SK-N-SH (cell line): ENCODE results near the gene PTEN. TPM values are rescaled to one million over a fixed set of nuclear protein-coding genes. Genes with fewer than 3 reads are reported as not detected.

Experiments
- CTCF ChIA-PET: fragments of 300-600, 350-600 bp; formaldehyde crosslinking; extraction: SDS; loops from one replicate; lab custom pipeline; 2021; lab: Yijun Ruan, JAX
- POLR2A ChIA-PET: fragments of 350-600 bp; sonication (Branson Sonifier 250); formaldehyde crosslinking; extraction: SDS; loops from one replicate; lab custom pipeline; 2020; ENCODE audit warnings: antibody characterized with exemption, inconsistent platforms; lab: Yijun Ruan, JAX
- DNase-seq: peaks from one replicate; pipeline ENCODE4 v3.0.0; 2012
- H2AFZ ChIP-seq: fragments of 200-600 bp; sonication (generic); 2 replicates; pipeline ENCODE4 v1.8.1; 2016; ENCODE audit warnings: antibody characterized with exemption, mild to moderate bottlenecking, low read depth
- H3F3A ChIP-seq: fragments of 200-600 bp; sonication (generic); replicated peaks from 2 replicates; pipeline ENCODE3; 2016; ENCODE audit warnings: antibody characterized with exemption, mild to moderate bottlenecking; ENCODE audit not compliant: insufficient read depth
- H3K27ac ChIP-seq, 2 experiments: fragments of 200-500 bp in 1 of 2; fragments of 200-600 bp in 1 of 2; sonication (Bioruptor generic) in 1 of 2; sonication (generic), shearing (Covaris generic) in 1 of 2; 2 replicates each; pipeline versions ENCODE4 v1.5.1 to v1.6.1; 2014 to 2016; ENCODE audit warnings: low read depth in 2 of 2, inconsistent platforms in 1 of 2, low read length in 1 of 2, mild to moderate bottlenecking in 1 of 2, mixed read lengths in 1 of 2
- H3K27me3 ChIP-seq: fragments of 200-600 bp; sonication (generic), shearing (Covaris generic); 2 replicates; pipeline ENCODE4 v1.6.1; 2016; ENCODE audit warnings: mixed run types; ENCODE audit not compliant: insufficient read depth
- H3K36me3 ChIP-seq, 2 experiments: fragments of 200-500 bp in 1 of 2; fragments of 200-600 bp in 1 of 2; sonication (Bioruptor generic) in 1 of 2; sonication (generic) in 1 of 2; replicated peaks in 1 of 2; 2 replicates each; pipeline versions ENCODE3 to v1.5.1; 2014 to 2016; ENCODE audit warnings: low read length in 1 of 2, mild to moderate bottlenecking in 1 of 2; ENCODE audit not compliant: insufficient read depth in 2 of 2, control insufficient read depth in 1 of 2
- H3K4me1 ChIP-seq, 2 experiments: fragments of 200-500 bp in 1 of 2; fragments of 200-600 bp in 1 of 2; sonication (Bioruptor generic) in 1 of 2; sonication (generic), shearing (Covaris generic) in 1 of 2; 2 replicates each; pipeline versions ENCODE4 v1.5.1 to v1.6.1; 2014 to 2016; ENCODE audit warnings: low read depth in 1 of 2, low read length in 1 of 2, mixed run types in 1 of 2; ENCODE audit not compliant: insufficient read depth in 2 of 2, control insufficient read depth in 1 of 2
- H3K4me2 ChIP-seq: fragments of 200-600 bp; sonication (generic), shearing (Covaris generic); 2 replicates; pipeline ENCODE4 v1.6.1; 2017; ENCODE audit warnings: mixed run types
- H3K4me3 ChIP-seq, 2 experiments: fragments of 200-500 bp in 1 of 2; fragments of 200-600 bp in 1 of 2; sonication (Bioruptor generic) in 1 of 2; sonication (generic), shearing (Covaris generic) in 1 of 2; 2 replicates each; pipeline versions ENCODE4 v1.5.1 to v1.8.1; 2014 to 2016; ENCODE audit warnings: low read depth in 2 of 2, inconsistent platforms in 1 of 2, low read length in 1 of 2, mild to moderate bottlenecking in 1 of 2, mixed read lengths in 1 of 2, moderate library complexity in 1 of 2
- H3K79me2 ChIP-seq: fragments of 200-600 bp; sonication (generic); 2 replicates; pipeline ENCODE4 v1.8.1; 2017; ENCODE audit warnings: mild to moderate bottlenecking; ENCODE audit not compliant: insufficient read depth
- H3K9ac ChIP-seq: fragments of 200-600 bp; sonication (generic); 2 replicates; pipeline ENCODE4 v1.6.1; 2017; ENCODE audit warnings: mixed run types
- H3K9me2 ChIP-seq: fragments of 200-600 bp; sonication (generic); 2 replicates; pipeline ENCODE4 v1.6.1; 2017; ENCODE audit warnings: mixed run types
- H3K9me3 ChIP-seq: fragments of 200-600 bp; sonication (generic); 2 replicates; pipeline ENCODE4 v1.6.1; 2017; ENCODE audit warnings: mixed run types, mild to moderate bottlenecking, moderate library complexity
- H4K20me1 ChIP-seq: fragments of 200-600 bp; sonication (generic); 2 replicates; pipeline ENCODE4 v1.6.1; 2017; ENCODE audit warnings: mild to moderate bottlenecking, mixed run types; ENCODE audit not compliant: insufficient read depth
- CHD2 ChIP-seq: fragments of 150-350 bp; IDR thresholded peaks from 2 replicates; pipeline ENCODE4 v1.6.1; 2018; ENCODE audit warnings: low read length; ENCODE audit not compliant: partially characterized antibody
- EZH2phosphoT487 ChIP-seq: fragments of 200-600 bp; sonication (generic); IDR thresholded peaks from 2 replicates; pipeline ENCODE4 v1.6.1; 2017; ENCODE audit warnings: low read depth, mixed run types, mild to moderate bottlenecking, antibody characterized with exemption, moderate library complexity, borderline replicate concordance
- FOSL2 ChIP-seq: IDR thresholded peaks from 2 replicates; pipeline ENCODE4 v1.4.0; 2012; ENCODE audit warnings: low read depth, mild to moderate bottlenecking, moderate library complexity, borderline replicate concordance
- FOXJ3 ChIP-seq: sonication (generic); formaldehyde crosslinking; IDR thresholded peaks from 2 replicates; pipeline ENCODE4 v1.5.1; 2020; ENCODE audit warnings: mild to moderate bottlenecking, missing genetic modification reagents
- POLR2AphosphoS5 ChIP-seq: IDR thresholded peaks from 2 replicates; pipeline ENCODE4 v1.6.1; 2012; ENCODE audit warnings: low read depth, low read length
- RAD21 ChIP-seq: IDR thresholded peaks from 2 replicates; pipeline ENCODE4 v1.6.1; 2012; ENCODE audit warnings: mild to moderate bottlenecking, low read length
- REST ChIP-seq: IDR thresholded peaks from 2 replicates; pipeline ENCODE4 v1.6.1; 2012; ENCODE audit warnings: mild to moderate bottlenecking, low read depth, low read length, moderate library complexity
- SIN3A ChIP-seq: IDR thresholded peaks from 2 replicates; pipeline ENCODE4 v1.6.1; 2012; ENCODE audit warnings: low read depth, mild to moderate bottlenecking, low read length, moderate library complexity, borderline replicate concordance
- TEAD4 ChIP-seq: IDR thresholded peaks from 2 replicates; pipeline ENCODE4 v1.4.0; 2012; ENCODE audit warnings: mild to moderate bottlenecking, borderline replicate concordance; ENCODE audit not compliant: insufficient read depth
- WGBS: methylation state at CpG from one replicate; pipeline ENCODE4 v1.1.6; 2017; ENCODE audit warnings: low lambda C conversion rate; 5-methylcytosine and 5-hydroxymethylcytosine counted together
- polyA plus RNA-seq, 3 experiments: library from polyadenylated mRNA; depleted of rRNA; stranded (reverse); fragments of >200 nt; gene quantifications; 2 replicates each; pipeline ENCODE4 v1.2.3, GENCODE V29; 2012
- TF ChIP-seq, protein P1 (sequence below): IDR thresholded peaks from 2 replicates; pipeline ENCODE4 v1.4.0; 2012; ENCODE audit warnings: low read depth, borderline replicate concordance
- TF ChIP-seq, protein P2 (sequence below): IDR thresholded peaks from 2 replicates; pipeline ENCODE4; 2012

Gene PTEN
- polyA plus RNA-seq, 1 of the 3 experiments (the other 2 are of a cell fraction): 12.8 TPM

- 92% methylated on average over 2 of the region's 2 CpGs for WGBS
- POLR2A ChIA-PET: no interaction called here
- H3K9me3 ChIP-seq: peaks cover 17% of the 10 kb centered on the region; the same call in 1 of the 2 replicates
- no peak overlapping the region for H3K4me2 ChIP-seq
- H3K27ac ChIP-seq: no peak overlapping the region
- peaks cover 100% of the 10 kb centered on the region for H3K79me2 ChIP-seq
- H3K36me3 ChIP-seq: peaks cover 16 to 50% of the 10 kb centered on the region in 2 experiments
- H3F3A ChIP-seq: peaks cover 13% of the 10 kb centered on the region
- no peaks in the 10 kb centered on the region for H3K27me3 ChIP-seq
- no peaks in the 10 kb centered on the region for H3K9me2 ChIP-seq
- no peak overlapping the region for H2AFZ ChIP-seq
- TF ChIP-seq RAD21: no peak
- TF ChIP-seq EZH2phosphoT487: no peak
- TF ChIP-seq, protein P1, sequence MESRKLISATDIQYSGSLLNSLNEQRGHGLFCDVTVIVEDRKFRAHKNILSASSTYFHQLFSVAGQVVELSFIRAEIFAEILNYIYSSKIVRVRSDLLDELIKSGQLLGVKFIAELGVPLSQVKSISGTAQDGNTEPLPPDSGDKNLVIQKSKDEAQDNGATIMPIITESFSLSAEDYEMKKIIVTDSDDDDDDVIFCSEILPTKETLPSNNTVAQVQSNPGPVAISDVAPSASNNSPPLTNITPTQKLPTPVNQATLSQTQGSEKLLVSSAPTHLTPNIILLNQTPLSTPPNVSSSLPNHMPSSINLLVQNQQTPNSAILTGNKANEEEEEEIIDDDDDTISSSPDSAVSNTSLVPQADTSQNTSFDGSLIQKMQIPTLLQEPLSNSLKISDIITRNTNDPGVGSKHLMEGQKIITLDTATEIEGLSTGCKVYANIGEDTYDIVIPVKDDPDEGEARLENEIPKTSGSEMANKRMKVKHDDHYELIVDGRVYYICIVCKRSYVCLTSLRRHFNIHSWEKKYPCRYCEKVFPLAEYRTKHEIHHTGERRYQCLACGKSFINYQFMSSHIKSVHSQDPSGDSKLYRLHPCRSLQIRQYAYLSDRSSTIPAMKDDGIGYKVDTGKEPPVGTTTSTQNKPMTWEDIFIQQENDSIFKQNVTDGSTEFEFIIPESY: no peak
- TF ChIP-seq, all 33 proteins: peak for 0
- H3K9ac ChIP-seq: no peak overlapping the region
- CTCF ChIA-PET: no interaction called here
- peaks cover 57% of the 10 kb centered on the region for H4K20me1 ChIP-seq
- H3K4me1 ChIP-seq: peaks cover 3 to 5% of the 10 kb centered on the region in 2 experiments; a peak in 3 of 4 replicates
- DNase-seq: no peak
- no peak overlapping the region; a peak in 1 of 4 replicates for H3K4me3 ChIP-seq
These were observed 49.9 kb downstream of the PTEN start for GRCh38 chr10:87913156-87913921.

GRCh38 chr10:87915406-87915805 lies 52.0 kb downstream of the PTEN start:
- Histone ChIP-seq H3K9ac (no peak overlapping the region), H3K9me2 (no peaks in the 10 kb centered on the region), H3K9me3 (peaks cover 17% of the 10 kb centered on the region; the same call in 1 of the 2 replicates), H3K4me3 (no peak overlapping the region), H3K27me3 (no peaks in the 10 kb centered on the region), H3K27ac (no peak overlapping the region), H3K4me1 (peaks cover 6 to 11% of the 10 kb centered on the region in 2 experiments; a peak in 3 of 4 replicates), H3K36me3 (peaks cover 16 to 53% of the 10 kb centered on the region in 2 experiments), H2AFZ (no peak overlapping the region), H3K4me2 (no peak overlapping the region), H3F3A (peaks cover 16% of the 10 kb centered on the region), H4K20me1 (peaks cover 57% of the 10 kb centered on the region), H3K79me2 (peaks cover 100% of the 10 kb centered on the region)
- TF ChIP-seq SIN3A (no peak), FOXJ3 (CRISPR knock-in tag) (no peak), POLR2AphosphoS5 (no peak), CHD2 (no peak), TEAD4 (no peak), REST (no peak), FOSL2 (no peak)
- TF ChIP-seq, protein P2, sequence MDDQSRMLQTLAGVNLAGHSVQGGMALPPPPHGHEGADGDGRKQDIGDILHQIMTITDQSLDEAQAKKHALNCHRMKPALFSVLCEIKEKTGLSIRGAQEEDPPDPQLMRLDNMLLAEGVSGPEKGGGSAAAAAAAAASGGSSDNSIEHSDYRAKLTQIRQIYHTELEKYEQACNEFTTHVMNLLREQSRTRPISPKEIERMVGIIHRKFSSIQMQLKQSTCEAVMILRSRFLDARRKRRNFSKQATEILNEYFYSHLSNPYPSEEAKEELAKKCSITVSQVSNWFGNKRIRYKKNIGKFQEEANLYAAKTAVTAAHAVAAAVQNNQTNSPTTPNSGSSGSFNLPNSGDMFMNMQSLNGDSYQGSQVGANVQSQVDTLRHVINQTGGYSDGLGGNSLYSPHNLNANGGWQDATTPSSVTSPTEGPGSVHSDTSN: no peak
- no peak for DNase-seq
- POLR2A ChIA-PET: no interaction called here
- 97% methylated on average over 3 of the region's 4 CpGs for WGBS
- CTCF ChIA-PET: interaction anchor here (1.1 kb wide), 1 partner anchor 44 kb away, joined by 3 read pairs; no protein-coding TSS in a partner anchor
